K562 (cell line): ENCODE data around the gene UPK2. TPM values are rescaled to one million over a fixed set of nuclear protein-coding genes. Genes with fewer than 3 reads are reported as not detected.

Source experiments
- HNRNPLL ChIP-seq: fragments of 200-400 bp; formaldehyde crosslinking; IDR thresholded peaks from 2 replicates; pipeline ENCODE4 v1.6.1; 2017; ENCODE audit warnings: low read length, low read depth, mild to moderate bottlenecking; ENCODE audit not compliant: poor library complexity, severe bottlenecking
- SAP30 ChIP-seq: fragments of 200-600 bp; sonication (generic); IDR thresholded peaks from 2 replicates; pipeline ENCODE4 v1.6.1; 2012; ENCODE audit warnings: borderline replicate concordance, low read depth, mild to moderate bottlenecking, moderate library complexity, low read length, control low read depth, inconsistent platforms; ENCODE audit not compliant: insufficient read depth, poor library complexity, severe bottlenecking
- XRCC5 ChIP-seq: fragments of 200-400 bp; formaldehyde crosslinking; IDR thresholded peaks from 2 replicates; pipeline ENCODE4 v1.6.1; 2017; ENCODE audit warnings: low read depth, mild to moderate bottlenecking, low read length
- ZKSCAN3 ChIP-seq: fragments of 250-450 bp; sonication (Bioruptor Pico); IDR thresholded peaks from 2 replicates; pipeline ENCODE4 v1.4.0; 2020
- polyA plus RNA-seq, 8 experiments: library from polyadenylated mRNA; depleted of rRNA in 4 of 8; stranded (reverse) in 5 of 8; unstranded in 3 of 8; fragments of >200 nt; fragmentation: Nextera tagmentation in 2 of 8; fragmentation: Illumina TruSeq in 1 of 8; extraction: Ambion mirVana in 2 of 8; extraction: Trizol in 1 of 8; gene quantifications; 2 replicates each; pipeline versions ENCODE4 v1.2.1 to v1.2.3, GENCODE V29; 2011 to 2014; ENCODE audit warnings: inconsistent platforms in 1 of 8, missing spikeins in 1 of 8
- total RNA-seq, 7 experiments: library from RNA; depleted of rRNA in 6 of 7; stranded (reverse); fragments of >200 nt in 6 of 7; fragmentation: Illumina TruSeq in 2 of 7; extraction: Trizol in 2 of 7; gene quantifications; 2 replicates each; pipeline versions ENCODE4 v1.2.1 to v1.2.3, GENCODE V29; 2011 to 2021; ENCODE audit warnings: low replicate concordance in 1 of 7
- TF ChIP-seq, protein P1 (sequence below), 3 experiments: fragments of 200-800 bp in 1 of 3; fragments of 250-450 bp in 1 of 3; fragments of 450-650 bp in 1 of 3; sonication (Bioruptor Pico) in 1 of 3; sonication (Bioruptor generic) in 1 of 3; formaldehyde crosslinking in 1 of 3; IDR thresholded peaks; 2 replicates each; pipeline versions ENCODE4 v1.6.1 to v1.8.0; 2016 to 2022; ENCODE audit warnings: mild to moderate bottlenecking in 2 of 3, missing genetic modification characterization in 2 of 3, missing compliant biosample characterization in 1 of 3, moderate library complexity in 1 of 3

Gene UPK2
- total and polyA plus RNA-seq, 9 of the 15 experiments (the other 6 are each of a cell fraction or from before 2014, with no cell fraction given) = not detected

DNA sequence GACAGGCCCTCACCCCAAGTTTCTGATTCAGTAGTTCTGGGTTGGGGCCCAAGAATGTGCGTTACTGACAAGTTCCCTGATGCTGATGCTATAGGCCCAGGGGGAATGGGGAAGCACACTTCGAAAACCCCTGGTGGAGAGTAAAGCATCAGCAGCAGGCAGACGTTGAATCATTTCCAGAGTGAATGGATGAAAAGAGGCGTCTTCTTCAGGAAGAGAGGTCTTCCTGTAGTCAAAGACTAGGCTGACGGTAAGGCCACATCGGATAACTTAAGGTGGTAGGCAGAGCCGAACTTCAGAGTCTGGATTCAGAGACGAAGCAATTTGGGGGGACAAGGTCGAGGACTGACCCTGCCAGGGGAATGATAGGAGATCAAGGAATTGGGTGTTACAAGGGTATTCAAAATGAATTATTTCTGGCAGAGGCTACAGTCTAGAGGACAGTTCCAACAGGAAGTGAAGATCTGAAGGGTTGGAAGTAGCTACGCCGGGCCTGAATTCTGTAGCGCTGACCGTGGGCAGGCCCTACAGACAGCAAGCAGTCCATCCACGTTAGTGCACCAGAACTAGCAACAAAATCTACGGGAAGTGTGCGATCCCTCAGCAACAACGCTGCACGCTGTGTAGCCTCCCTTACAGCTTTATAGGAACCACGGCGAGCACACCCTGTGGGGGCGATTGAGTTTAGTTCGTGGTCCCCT is 41.0 kb downstream of the UPK2 start (continued):
- TF ChIP-seq, protein P1, sequence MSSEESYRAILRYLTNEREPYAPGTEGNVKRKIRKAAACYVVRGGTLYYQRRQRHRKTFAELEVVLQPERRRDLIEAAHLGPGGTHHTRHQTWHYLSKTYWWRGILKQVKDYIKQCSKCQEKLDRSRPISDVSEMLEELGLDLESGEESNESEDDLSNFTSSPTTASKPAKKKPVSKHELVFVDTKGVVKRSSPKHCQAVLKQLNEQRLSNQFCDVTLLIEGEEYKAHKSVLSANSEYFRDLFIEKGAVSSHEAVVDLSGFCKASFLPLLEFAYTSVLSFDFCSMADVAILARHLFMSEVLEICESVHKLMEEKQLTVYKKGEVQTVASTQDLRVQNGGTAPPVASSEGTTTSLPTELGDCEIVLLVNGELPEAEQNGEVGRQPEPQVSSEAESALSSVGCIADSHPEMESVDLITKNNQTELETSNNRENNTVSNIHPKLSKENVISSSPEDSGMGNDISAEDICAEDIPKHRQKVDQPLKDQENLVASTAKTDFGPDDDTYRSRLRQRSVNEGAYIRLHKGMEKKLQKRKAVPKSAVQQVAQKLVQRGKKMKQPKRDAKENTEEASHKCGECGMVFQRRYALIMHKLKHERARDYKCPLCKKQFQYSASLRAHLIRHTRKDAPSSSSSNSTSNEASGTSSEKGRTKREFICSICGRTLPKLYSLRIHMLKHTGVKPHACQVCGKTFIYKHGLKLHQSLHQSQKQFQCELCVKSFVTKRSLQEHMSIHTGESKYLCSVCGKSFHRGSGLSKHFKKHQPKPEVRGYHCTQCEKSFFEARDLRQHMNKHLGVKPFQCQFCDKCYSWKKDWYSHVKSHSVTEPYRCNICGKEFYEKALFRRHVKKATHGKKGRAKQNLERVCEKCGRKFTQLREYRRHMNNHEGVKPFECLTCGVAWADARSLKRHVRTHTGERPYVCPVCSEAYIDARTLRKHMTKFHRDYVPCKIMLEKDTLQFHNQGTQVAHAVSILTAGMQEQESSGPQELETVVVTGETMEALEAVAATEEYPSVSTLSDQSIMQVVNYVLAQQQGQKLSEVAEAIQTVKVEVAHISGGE (CRISPR knock-in tag; IDR thresholded peaks at IDR 0.05) = peak in 1 of 3 experiments; percentile 53; a peak in 1 of 6 replicates
- TF ChIP-seq SAP30 (peak; percentile 53), ZKSCAN3 (CRISPR knock-in tag) (no peak), HNRNPLL (peak; percentile 88), XRCC5 (no peak)
